Right lobe of liver (tissue), 4 donors: ENCODE measurements around the gene MYMK.

Experiments
- POLR2A ChIP-seq: fragments of 450-650 bp; IDR thresholded peaks from one replicate; pipeline ENCODE4 v1.6.1; 2017; ENCODE audit warnings: antibody characterized with exemption, mild to moderate bottlenecking
- TF ChIP-seq, protein P1 (sequence below), 4 donors: fragments of 200-600 bp in 3 of 4; fragments of 450-650 bp in 1 of 4; IDR thresholded peaks; one replicate each; pipeline versions ENCODE4 v1.5.1 to v1.8.0; 2016 to 2022; ENCODE audit warnings: antibody characterized with exemption in 4 of 4, mild to moderate bottlenecking in 2 of 4
- donor health status: DM: no; HTN: no; CAD: no.
- donor health status: DM: no; HTN: no; CAD: no.
- donor health status: DM: no; HTN: yes; CAD: no.

DNA sequence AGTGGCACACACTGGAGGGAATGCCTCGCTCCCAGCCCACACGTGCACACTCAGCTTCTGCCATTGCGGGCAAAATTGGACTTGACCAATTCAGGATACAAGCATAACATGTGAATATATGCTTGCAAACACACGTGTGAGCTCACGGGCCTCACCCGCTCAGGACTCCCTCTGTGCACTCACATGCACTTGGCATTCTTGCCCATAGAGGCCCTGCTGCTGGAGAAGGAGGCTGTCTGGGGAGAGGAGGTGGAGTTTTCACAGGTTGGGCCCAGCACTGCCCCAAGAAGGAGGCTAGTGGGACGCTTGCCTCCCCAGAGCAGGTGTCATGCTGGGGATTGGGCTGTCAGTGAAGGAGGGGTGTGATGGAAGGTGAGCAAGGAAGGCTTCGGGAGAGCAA is 1.7 kb downstream of the MYMK start:
- TF ChIP-seq, protein P1, sequence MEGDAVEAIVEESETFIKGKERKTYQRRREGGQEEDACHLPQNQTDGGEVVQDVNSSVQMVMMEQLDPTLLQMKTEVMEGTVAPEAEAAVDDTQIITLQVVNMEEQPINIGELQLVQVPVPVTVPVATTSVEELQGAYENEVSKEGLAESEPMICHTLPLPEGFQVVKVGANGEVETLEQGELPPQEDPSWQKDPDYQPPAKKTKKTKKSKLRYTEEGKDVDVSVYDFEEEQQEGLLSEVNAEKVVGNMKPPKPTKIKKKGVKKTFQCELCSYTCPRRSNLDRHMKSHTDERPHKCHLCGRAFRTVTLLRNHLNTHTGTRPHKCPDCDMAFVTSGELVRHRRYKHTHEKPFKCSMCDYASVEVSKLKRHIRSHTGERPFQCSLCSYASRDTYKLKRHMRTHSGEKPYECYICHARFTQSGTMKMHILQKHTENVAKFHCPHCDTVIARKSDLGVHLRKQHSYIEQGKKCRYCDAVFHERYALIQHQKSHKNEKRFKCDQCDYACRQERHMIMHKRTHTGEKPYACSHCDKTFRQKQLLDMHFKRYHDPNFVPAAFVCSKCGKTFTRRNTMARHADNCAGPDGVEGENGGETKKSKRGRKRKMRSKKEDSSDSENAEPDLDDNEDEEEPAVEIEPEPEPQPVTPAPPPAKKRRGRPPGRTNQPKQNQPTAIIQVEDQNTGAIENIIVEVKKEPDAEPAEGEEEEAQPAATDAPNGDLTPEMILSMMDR (IDR thresholded peaks at IDR 0.05) = no peak
- TF ChIP-seq POLR2A = no peak
